HG02981 (cell line): ENCODE results near the gene NRTN.
"Not testable (repeated sequence)": the region's sequence is repeated elsewhere in the genome, so short reads cannot be mapped to it uniquely, and the experiment has no call there.

ENCODE experiments used
- ATAC-seq: cut with Tn5 transposase; IDR thresholded peaks from one replicate; pipeline ENCODE4 v1.9.1; 2021; ENCODE audit warnings: mild to moderate bottlenecking, moderate library complexity; ENCODE audit not compliant: unreplicated experiment

NRTN gene

GRCh38 chr19:5804516-5805461, at the start of gene NRTN:
NRTN (plus strand) TSS chr19:5805067; CDS start chr19:5824166, 19,099 bp downstream.
- no peak for ATAC-seq

GRCh38 chr19:5762608-5763217, 42.2 kb upstream of the NRTN start:
- ATAC-seq = no peak

- no peak for ATAC-seq
These were observed 39.6 kb upstream of the NRTN start for GRCh38 chr19:5765220-5765619.

GRCh38 chr19:5767949-5768348, 36.9 kb upstream of the NRTN start:
- no peak for ATAC-seq

GRCh38 chr19:5772416-5772815, 32.5 kb upstream of the NRTN start:
- no peak for ATAC-seq

- ATAC-seq = no peak
These were observed 31.6 kb upstream of the NRTN start for GRCh38 chr19:5773276-5773675.

GRCh38 chr19:5774921-5775320, 29.9 kb upstream of the NRTN start:
- no peak for ATAC-seq

- no peak for ATAC-seq
These were observed 29.1 kb upstream of the NRTN start for GRCh38 chr19:5775668-5776309.

GRCh38 chr19:5778402-5778801, 26.5 kb upstream of the NRTN start:
- no peak for ATAC-seq

GRCh38 chr19:5780916-5781315, 24.0 kb upstream of the NRTN start:
- ATAC-seq = not testable (repeated sequence)

- no peak for ATAC-seq
These were observed 22.5 kb upstream of the NRTN start for GRCh38 chr19:5782322-5782721.

- ATAC-seq = no peak
These were observed 21.6 kb upstream of the NRTN start for GRCh38 chr19:5782945-5783919.

GRCh38 chr19:5784581-5785147, 20.2 kb upstream of the NRTN start, which contains the start of gene PRR22:
PRR22 (minus strand) TSS chr19:5784746; CDS start chr19:5784660, 86 bp downstream.
- ATAC-seq = no peak

GRCh38 chr19:5785423-5785822, 19.4 kb upstream of the NRTN start:
- no peak for ATAC-seq

GRCh38 chr19:5786593-5787408, 18.1 kb upstream of the NRTN start:
- ATAC-seq = no peak

GRCh38 chr19:5787409-5788182, 17.3 kb upstream of the NRTN start:
- no peak for ATAC-seq

GRCh38 chr19:5788422-5788821, 16.4 kb upstream of the NRTN start:
- no peak for ATAC-seq

- no peak for ATAC-seq
These were observed 15.5 kb upstream of the NRTN start for GRCh38 chr19:5789351-5789761.
